SK-N-SH treated with all-trans-retinoic acid at 6 μM for 48 hours (cell line): ENCODE results near the gene AIF1L.

Experiments
- ARNTL ChIP-seq: fragments of 450-650 bp; formaldehyde crosslinking; IDR thresholded peaks from 2 replicates; pipeline ENCODE4 v1.5.0; 2020; ENCODE audit warnings: low read depth, mild to moderate bottlenecking, moderate library complexity, borderline replicate concordance
- CREB5 ChIP-seq: fragments of 250-450 bp; sonication (Bioruptor Pico); IDR thresholded peaks from 2 replicates; pipeline ENCODE4 v1.5.1; 2020; ENCODE audit warnings: low read depth, mild to moderate bottlenecking, moderate library complexity
- GLIS3 ChIP-seq: fragments of 250-450 bp; sonication (Bioruptor Pico); IDR thresholded peaks from 2 replicates; pipeline ENCODE4 v1.5.0; 2020; ENCODE audit warnings: mild to moderate bottlenecking, moderate library complexity
- OSR1 ChIP-seq: fragments of 250-450 bp; sonication (Bioruptor Pico); IDR thresholded peaks from 2 replicates; pipeline ENCODE4 v1.8.0; 2022; ENCODE audit warnings: moderate library complexity, mild to moderate bottlenecking, inconsistent platforms
- PPARA ChIP-seq: fragments of 250-450 bp; sonication (Bioruptor Pico); IDR thresholded peaks from 2 replicates; pipeline ENCODE4 v1.5.0; 2020; ENCODE audit warnings: mild to moderate bottlenecking, borderline replicate concordance
- RARB ChIP-seq: fragments of 250-450 bp; sonication (Bioruptor Pico); IDR thresholded peaks from 2 replicates; pipeline ENCODE4 v1.8.0; 2021; ENCODE audit warnings: mild to moderate bottlenecking, moderate library complexity
- TOX ChIP-seq: fragments of 250-450 bp; sonication (Bioruptor Pico); IDR thresholded peaks from 2 replicates; pipeline ENCODE4 v1.8.0; 2021; ENCODE audit warnings: mild to moderate bottlenecking, moderate library complexity, borderline replicate concordance
- ZFP30 ChIP-seq: fragments of 450-650 bp; formaldehyde crosslinking; IDR thresholded peaks from 2 replicates; pipeline ENCODE4 v1.5.0; 2022; ENCODE audit warnings: mild to moderate bottlenecking, moderate library complexity
- ZNF565 ChIP-seq: fragments of 450-650 bp; formaldehyde crosslinking; conservative IDR thresholded peaks from 2 replicates; pipeline ENCODE4 v1.5.0; 2020; ENCODE audit warnings: low read depth, mild to moderate bottlenecking, moderate library complexity
- TF ChIP-seq, protein P1 (sequence below): fragments of 250-450 bp; sonication (Bioruptor Pico); IDR thresholded peaks from 2 replicates; pipeline ENCODE4 v1.5.1; 2021; ENCODE audit warnings: mild to moderate bottlenecking, moderate library complexity
- TF ChIP-seq, protein P2 (sequence below): fragments of 250-450 bp; sonication (Bioruptor Pico); IDR thresholded peaks from 2 replicates; pipeline ENCODE4 v1.8.0; 2020; ENCODE audit warnings: mild to moderate bottlenecking, moderate library complexity, borderline replicate concordance
- TF ChIP-seq, protein P3 (sequence below): fragments of 250-450 bp; sonication (Bioruptor Pico); IDR thresholded peaks from 2 replicates; pipeline ENCODE4 v1.8.0; 2021; ENCODE audit warnings: low read depth, mild to moderate bottlenecking, moderate library complexity, borderline replicate concordance

GRCh38 chr9:131056781-131057506 lies 39.4 kb upstream of the AIF1L start:
- TF ChIP-seq OSR1 (CRISPR knock-in tag) (no peak), ZFP30 (CRISPR knock-in tag) (no peak), PPARA (no peak), ARNTL (CRISPR knock-in tag) (no peak), RARB (no peak), TOX (CRISPR knock-in tag) (no peak), GLIS3 (CRISPR knock-in tag) (no peak), CREB5 (CRISPR knock-in tag) (no peak), ZNF565 (CRISPR knock-in tag) (no peak)
- TF ChIP-seq, protein P1, sequence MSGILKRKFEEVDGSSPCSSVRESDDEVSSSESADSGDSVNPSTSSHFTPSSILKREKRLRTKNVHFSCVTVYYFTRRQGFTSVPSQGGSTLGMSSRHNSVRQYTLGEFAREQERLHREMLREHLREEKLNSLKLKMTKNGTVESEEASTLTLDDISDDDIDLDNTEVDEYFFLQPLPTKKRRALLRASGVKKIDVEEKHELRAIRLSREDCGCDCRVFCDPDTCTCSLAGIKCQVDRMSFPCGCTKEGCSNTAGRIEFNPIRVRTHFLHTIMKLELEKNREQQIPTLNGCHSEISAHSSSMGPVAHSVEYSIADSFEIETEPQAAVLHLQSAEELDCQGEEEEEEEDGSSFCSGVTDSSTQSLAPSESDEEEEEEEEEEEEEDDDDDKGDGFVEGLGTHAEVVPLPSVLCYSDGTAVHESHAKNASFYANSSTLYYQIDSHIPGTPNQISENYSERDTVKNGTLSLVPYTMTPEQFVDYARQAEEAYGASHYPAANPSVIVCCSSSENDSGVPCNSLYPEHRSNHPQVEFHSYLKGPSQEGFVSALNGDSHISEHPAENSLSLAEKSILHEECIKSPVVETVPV (CRISPR knock-in tag), result no peak
- TF ChIP-seq, protein P2, sequence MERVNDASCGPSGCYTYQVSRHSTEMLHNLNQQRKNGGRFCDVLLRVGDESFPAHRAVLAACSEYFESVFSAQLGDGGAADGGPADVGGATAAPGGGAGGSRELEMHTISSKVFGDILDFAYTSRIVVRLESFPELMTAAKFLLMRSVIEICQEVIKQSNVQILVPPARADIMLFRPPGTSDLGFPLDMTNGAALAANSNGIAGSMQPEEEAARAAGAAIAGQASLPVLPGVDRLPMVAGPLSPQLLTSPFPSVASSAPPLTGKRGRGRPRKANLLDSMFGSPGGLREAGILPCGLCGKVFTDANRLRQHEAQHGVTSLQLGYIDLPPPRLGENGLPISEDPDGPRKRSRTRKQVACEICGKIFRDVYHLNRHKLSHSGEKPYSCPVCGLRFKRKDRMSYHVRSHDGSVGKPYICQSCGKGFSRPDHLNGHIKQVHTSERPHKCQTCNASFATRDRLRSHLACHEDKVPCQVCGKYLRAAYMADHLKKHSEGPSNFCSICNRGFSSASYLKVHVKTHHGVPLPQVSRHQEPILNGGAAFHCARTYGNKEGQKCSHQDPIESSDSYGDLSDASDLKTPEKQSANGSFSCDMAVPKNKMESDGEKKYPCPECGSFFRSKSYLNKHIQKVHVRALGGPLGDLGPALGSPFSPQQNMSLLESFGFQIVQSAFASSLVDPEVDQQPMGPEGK, result no peak
- TF ChIP-seq, protein P3, sequence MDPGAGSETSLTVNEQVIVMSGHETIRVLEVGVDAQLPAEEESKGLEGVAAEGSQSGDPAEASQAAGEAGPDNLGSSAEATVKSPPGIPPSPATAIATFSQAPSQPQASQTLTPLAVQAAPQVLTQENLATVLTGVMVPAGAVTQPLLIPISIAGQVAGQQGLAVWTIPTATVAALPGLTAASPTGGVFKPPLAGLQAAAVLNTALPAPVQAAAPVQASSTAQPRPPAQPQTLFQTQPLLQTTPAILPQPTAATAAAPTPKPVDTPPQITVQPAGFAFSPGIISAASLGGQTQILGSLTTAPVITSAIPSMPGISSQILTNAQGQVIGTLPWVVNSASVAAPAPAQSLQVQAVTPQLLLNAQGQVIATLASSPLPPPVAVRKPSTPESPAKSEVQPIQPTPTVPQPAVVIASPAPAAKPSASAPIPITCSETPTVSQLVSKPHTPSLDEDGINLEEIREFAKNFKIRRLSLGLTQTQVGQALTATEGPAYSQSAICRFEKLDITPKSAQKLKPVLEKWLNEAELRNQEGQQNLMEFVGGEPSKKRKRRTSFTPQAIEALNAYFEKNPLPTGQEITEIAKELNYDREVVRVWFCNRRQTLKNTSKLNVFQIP, result no peak
